Esophagus squamous epithelium (tissue), 4 donors: ENCODE measurements around the gene EOLA2.

Source experiments
- POLR2A ChIP-seq, 4 donors: fragments of 450-650 bp; IDR thresholded peaks; one replicate each; pipeline ENCODE4 v1.6.1; 2017; ENCODE audit warnings: antibody characterized with exemption in 4 of 4, mild to moderate bottlenecking in 4 of 4, moderate library complexity in 3 of 4
- TF ChIP-seq, protein P1 (sequence below), 6 experiments: fragments of 450-650 bp in 4 of 6; fragments of 200-600 bp in 2 of 6; sonication (generic) in 2 of 6; IDR thresholded peaks; one replicate each; pipeline ENCODE4 v1.5.1; 2016 to 2019; ENCODE audit warnings: antibody characterized with exemption in 6 of 6, mild to moderate bottlenecking in 4 of 6, moderate library complexity in 4 of 6

DNA sequence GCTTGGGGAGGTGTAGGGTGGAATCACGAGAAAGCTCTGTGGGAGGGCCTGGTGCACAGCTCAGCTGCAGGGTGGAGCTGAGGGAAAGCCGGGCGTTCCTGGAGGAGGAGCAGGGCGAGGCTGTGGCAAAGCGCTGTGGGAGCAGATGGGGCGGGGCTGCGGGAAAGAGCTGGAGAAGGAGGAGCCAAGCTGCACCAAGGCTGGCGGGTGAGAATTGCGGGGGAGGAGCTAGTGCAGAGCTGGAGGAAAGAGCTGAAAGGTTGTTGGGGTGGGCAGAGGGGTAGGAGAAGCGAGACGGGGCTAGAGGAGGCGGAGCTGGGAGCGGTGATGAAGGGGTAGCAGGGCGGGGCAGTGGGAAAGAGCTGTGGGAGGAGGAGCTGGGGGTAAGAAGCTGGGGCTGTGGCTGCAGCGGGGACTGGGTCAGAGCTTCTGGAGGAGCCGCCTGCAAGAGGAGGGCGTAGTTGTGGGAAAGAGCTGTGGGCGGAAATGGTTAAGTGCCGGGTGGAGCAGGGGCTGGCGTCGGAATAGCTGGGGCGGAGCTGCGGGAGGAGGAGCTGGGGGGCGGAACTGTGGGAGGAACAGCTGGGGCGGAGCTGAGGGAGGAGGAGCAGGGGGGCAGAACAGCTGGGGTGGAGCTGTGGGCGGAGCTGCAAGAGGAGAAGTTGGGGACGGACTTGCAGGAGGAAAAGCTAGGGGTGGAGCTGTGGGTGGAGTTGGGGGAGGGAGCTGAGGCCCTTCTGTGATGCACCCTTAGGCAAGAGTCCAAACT lies 1.8 kb upstream of the EOLA2 start:
- TF ChIP-seq, protein P1, sequence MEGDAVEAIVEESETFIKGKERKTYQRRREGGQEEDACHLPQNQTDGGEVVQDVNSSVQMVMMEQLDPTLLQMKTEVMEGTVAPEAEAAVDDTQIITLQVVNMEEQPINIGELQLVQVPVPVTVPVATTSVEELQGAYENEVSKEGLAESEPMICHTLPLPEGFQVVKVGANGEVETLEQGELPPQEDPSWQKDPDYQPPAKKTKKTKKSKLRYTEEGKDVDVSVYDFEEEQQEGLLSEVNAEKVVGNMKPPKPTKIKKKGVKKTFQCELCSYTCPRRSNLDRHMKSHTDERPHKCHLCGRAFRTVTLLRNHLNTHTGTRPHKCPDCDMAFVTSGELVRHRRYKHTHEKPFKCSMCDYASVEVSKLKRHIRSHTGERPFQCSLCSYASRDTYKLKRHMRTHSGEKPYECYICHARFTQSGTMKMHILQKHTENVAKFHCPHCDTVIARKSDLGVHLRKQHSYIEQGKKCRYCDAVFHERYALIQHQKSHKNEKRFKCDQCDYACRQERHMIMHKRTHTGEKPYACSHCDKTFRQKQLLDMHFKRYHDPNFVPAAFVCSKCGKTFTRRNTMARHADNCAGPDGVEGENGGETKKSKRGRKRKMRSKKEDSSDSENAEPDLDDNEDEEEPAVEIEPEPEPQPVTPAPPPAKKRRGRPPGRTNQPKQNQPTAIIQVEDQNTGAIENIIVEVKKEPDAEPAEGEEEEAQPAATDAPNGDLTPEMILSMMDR (IDR thresholded peaks at IDR 0.05): no peak
- peak in 2 of 4 donors; percentile 23 to 43 for TF ChIP-seq POLR2A (IDR thresholded peaks at IDR 0.05)
